B cell (primary cell): Measurements from ENCODE around the gene MARK4. TPM values are rescaled to one million over a fixed set of nuclear protein-coding genes. Genes with fewer than 3 reads are reported as not detected.

ENCODE experiments used
- ATAC-seq: fragments of 200-7000 bp; cut with Tn5 transposase; one replicate; pipeline ENCODE4 v1.10.0; 2021; ENCODE audit warnings: low read depth, mild to moderate bottlenecking, moderate number of reproducible peaks, moderate library complexity
- CTCF ChIA-PET: fragments of 350-600 bp; sonication (Branson Sonifier 250); formaldehyde crosslinking; loops from one replicate; lab custom pipeline; 2021; ENCODE audit warnings: antibody characterized with exemption, inconsistent platforms; lab: Charles Lee
- POLR2A ChIA-PET: fragments of 350-600 bp; sonication (Branson Sonifier 250); formaldehyde crosslinking; loops from one replicate; lab custom pipeline; 2021; ENCODE audit warnings: antibody characterized with exemption; lab: Charles Lee
- DNase-seq: peaks from one replicate; pipeline ENCODE4 v3.0.0; 2013
- H2AFZ ChIP-seq: 2 replicates; pipeline ENCODE4 v1.6.1; 2012; ENCODE audit warnings: mild to moderate bottlenecking, low read depth, low read length; ENCODE audit not compliant: insufficient read depth, poor library complexity, severe bottlenecking
- H3K27ac ChIP-seq, 2 donors: 1 replicate in 1 of 2; 2 replicates in 1 of 2; pipeline ENCODE4 v1.5.1; 2012 to 2013; ENCODE audit warnings: low read length in 2 of 2, mild to moderate bottlenecking in 2 of 2, moderate library complexity in 1 of 2
- H3K27me3 ChIP-seq, 4 experiments: fragments of 200-600 bp in 1 of 4; sonication (generic) in 1 of 4; replicated peaks in 1 of 4; 1 replicate in 2 of 4; 2 replicates in 2 of 4; pipeline versions ENCODE4 v1.6.1 to v1.7.0; 2013 to 2016; ENCODE audit warnings: low read length in 3 of 4, mild to moderate bottlenecking in 2 of 4, mixed read lengths in 1 of 4, moderate library complexity in 1 of 4; ENCODE audit not compliant: insufficient read depth in 4 of 4, control insufficient read depth in 3 of 4; ENCODE audit errors: control extremely low read depth in 1 of 4
- H3K36me3 ChIP-seq, 2 experiments: replicated peaks in 1 of 2; 1 replicate in 1 of 2; 2 replicates in 1 of 2; pipeline versions ENCODE4 v1.6.1 to v1.7.1; 2013; ENCODE audit warnings: low read length in 1 of 2; ENCODE audit not compliant: insufficient read depth in 2 of 2, control insufficient read depth in 1 of 2; ENCODE audit errors: control extremely low read depth in 1 of 2, extremely low read depth in 1 of 2
- H3K4me1 ChIP-seq, 2 donors: fragments of 200-600 bp in 1 of 2; sonication (generic) in 1 of 2; 1 replicate in 1 of 2; 2 replicates in 1 of 2; pipeline versions ENCODE4 v1.5.1 to v1.6.1; 2013 to 2017; ENCODE audit warnings: low read length in 2 of 2; ENCODE audit not compliant: control insufficient read depth in 2 of 2, insufficient read depth in 2 of 2
- H3K4me2 ChIP-seq: replicated peaks from 2 replicates; pipeline ENCODE3; 2012; ENCODE audit warnings: mild to moderate bottlenecking, low read depth, low read length; ENCODE audit not compliant: poor library complexity, severe bottlenecking
- H3K4me3 ChIP-seq, 5 experiments: fragments of 200-600 bp in 1 of 5; sonication (generic) in 1 of 5; 1 replicate in 3 of 5; 2 replicates in 2 of 5; pipeline versions ENCODE4 v1.5.1 to v1.7.0; 2011 to 2016; ENCODE audit warnings: low read length in 4 of 5, mild to moderate bottlenecking in 4 of 5, low read depth in 2 of 5, control low read depth in 1 of 5, moderate library complexity in 1 of 5; ENCODE audit not compliant: insufficient read depth in 1 of 5; ENCODE audit errors: control extremely low read depth in 1 of 5, extremely low read depth in 1 of 5
- H3K79me2 ChIP-seq: fragments of 200-600 bp; sonication (generic); one replicate; pipeline ENCODE4 v1.6.0; 2016; ENCODE audit warnings: low read length; ENCODE audit not compliant: control insufficient read depth, insufficient read depth
- H3K9ac ChIP-seq: fragments of 200-600 bp; sonication (generic); 2 replicates; pipeline ENCODE4 v1.6.1; 2017; ENCODE audit warnings: mild to moderate bottlenecking, low read length, moderate library complexity
- H3K9me3 ChIP-seq, 3 donors: one replicate each; pipeline versions ENCODE4 v1.6.1 to v1.7.1; 2013; ENCODE audit warnings: low read length in 2 of 3; ENCODE audit not compliant: control insufficient read depth in 2 of 3, insufficient read depth in 1 of 3; ENCODE audit errors: control extremely low read depth in 1 of 3
- H4K20me1 ChIP-seq: 2 replicates; pipeline ENCODE4 v1.6.0; 2012; ENCODE audit warnings: mild to moderate bottlenecking, low read length; ENCODE audit not compliant: insufficient read depth, control insufficient read depth, poor library complexity, severe bottlenecking
- H3K27ac Mint-ChIP-seq: one replicate; pipeline ENCODE4 v1.8.0; 2021; ENCODE audit warnings: mixed read lengths
- H3K27me3 Mint-ChIP-seq: one replicate; pipeline ENCODE4 v1.8.0; 2021; ENCODE audit warnings: mixed read lengths
- H3K4me1 Mint-ChIP-seq: one replicate; pipeline ENCODE4 v1.8.0; 2021; ENCODE audit warnings: mixed read lengths
- H3K4me3 Mint-ChIP-seq: one replicate; pipeline ENCODE4 v1.8.0; 2021; ENCODE audit warnings: mixed read lengths
- H3K9me3 Mint-ChIP-seq: one replicate; pipeline ENCODE4 v1.8.0; 2022; ENCODE audit warnings: mixed read lengths; ENCODE audit not compliant: insufficient read depth
- CTCF ChIP-seq: fragments of 200-600 bp; IDR thresholded peaks from one replicate; pipeline ENCODE4 v1.8.0; 2022; ENCODE audit warnings: antibody characterized with exemption, mild to moderate bottlenecking
- EZH2 ChIP-seq: IDR thresholded peaks from 2 replicates; pipeline ENCODE4 v1.6.1; 2012; ENCODE audit warnings: borderline replicate concordance, low read depth, mild to moderate bottlenecking, moderate library complexity, low read length; ENCODE audit not compliant: insufficient read depth, poor library complexity, severe bottlenecking
- WGBS: methylation state at CpG from one replicate; pipeline ENCODE4 v1.1.5; 2013; ENCODE audit warnings: missing lambda C conversion rate; ENCODE audit not compliant: insufficient coverage; 5-methylcytosine and 5-hydroxymethylcytosine counted together
- intact Hi-C: fragments of 100-400 bp; cut with micrococcal nuclease; formaldehyde crosslinking; loops from one replicate; pipeline ENCODE4 v1.10.0; 2022
- polyA plus RNA-seq: library from polyadenylated mRNA; depleted of rRNA; stranded (reverse); fragments of >200 nt; gene quantifications from 2 replicates; pipeline ENCODE4 v1.2.3, GENCODE V29; 2012
- total RNA-seq, 2 donors: library from RNA; stranded (reverse); fragments of 120-200 nt in 1 of 2; gene quantifications; 1 replicate in 1 of 2; 2 replicates in 1 of 2; pipeline versions ENCODE4 v1.2.3 to v1.2.4, GENCODE V29; 2013 to 2022

MARK4 gene
- total and polyA plus RNA-seq, 2 donors (not counting 1 experiment from before 2014, with no cell fraction given) = 13.5 to 36.2 TPM

- no peak overlapping the region for H3K4me2 ChIP-seq
- Mint-ChIP-seq H3K9me3 (no peaks in the 10 kb centered on the region), H3K27me3 (peaks cover 34% of the 10 kb centered on the region), H3K27ac (no peak overlapping the region), H3K4me1 (peaks cover 3% of the 10 kb centered on the region), H3K4me3 (no peak overlapping the region)
- no peaks in the 10 kb centered on the region for H3K4me1 ChIP-seq
- no peak overlapping the region for H3K9ac ChIP-seq
- no peak for TF ChIP-seq CTCF
- TF ChIP-seq EZH2 = no peak
- no peaks in the 10 kb centered on the region for H3K79me2 ChIP-seq
- peaks cover 0 to 33% (median 8%) of the 10 kb centered on the region in 4 experiments for H3K27me3 ChIP-seq
- ChIA-PET CTCF (interaction anchor here (0.6 kb wide), 1 partner anchor 707 kb away, joined by 4 read pairs; no protein-coding TSS in a partner anchor), POLR2A (no interaction called here)
- intact Hi-C loops = no loop called here
- no peak overlapping the region for H3K4me3 ChIP-seq
- ATAC-seq (no peak), DNase-seq (no peak)
- H3K27ac ChIP-seq = no peak overlapping the region
- WGBS = 31% methylated on average over 46 of the region's 46 CpGs
- H3K36me3 ChIP-seq = no peaks in the 10 kb centered on the region
- no peak overlapping the region for H2AFZ ChIP-seq
- no peaks in the 10 kb centered on the region for H4K20me1 ChIP-seq
- no peaks in the 10 kb centered on the region for H3K9me3 ChIP-seq
Measured at GRCh38 chr19:45217193-45217956, 33.7 kb upstream of the MARK4 start.

- Mint-ChIP-seq H3K27me3 (peaks cover 37% of the 10 kb centered on the region), H3K9me3 (no peaks in the 10 kb centered on the region), H3K4me3 (no peak overlapping the region), H3K27ac (no peak overlapping the region), H3K4me1 (peaks cover 3% of the 10 kb centered on the region)
- CTCF ChIA-PET = interaction anchor here (0.6 kb wide), 1 partner anchor 707 kb away, joined by 4 read pairs; no protein-coding TSS in a partner anchor
- intact Hi-C loops = no loop called here
- Histone ChIP-seq H3K4me1 (no peaks in the 10 kb centered on the region), H3K27ac (no peak overlapping the region), H3K79me2 (no peaks in the 10 kb centered on the region), H3K4me3 (no peak overlapping the region), H3K27me3 (peaks cover 0 to 33% (median 8%) of the 10 kb centered on the region in 4 experiments), H3K9me3 (no peaks in the 10 kb centered on the region), H2AFZ (no peak overlapping the region), H3K4me2 (no peak overlapping the region), H3K9ac (no peak overlapping the region), H3K36me3 (no peaks in the 10 kb centered on the region), H4K20me1 (no peaks in the 10 kb centered on the region)
- ATAC-seq (no peak), DNase-seq (no peak)
- POLR2A ChIA-PET = no interaction called here
- 79% methylated on average over 7 of the region's 14 CpGs for WGBS
- TF ChIP-seq EZH2 = no peak
- TF ChIP-seq CTCF = no peak
Measured at GRCh38 chr19:45217957-45218334, 33.1 kb upstream of the MARK4 start.
